Endothelial cell of umbilical vein (primary cell): ENCODE measurements around the gene PTH1R. TPM values are rescaled to one million over a fixed set of nuclear protein-coding genes. Genes with fewer than 3 reads are reported as not detected.

ENCODE experiments used
- BruUV-seq: library from RNA; stranded (reverse); fragments of 400-500 nt; replicated peaks from 2 replicates; lab custom pipeline; 2021; lab: Mats Ljungman, UMichigan
- CTCF ChIA-PET: fragments of 300-600, 350-600 bp; sonication (Branson Sonifier 250); formaldehyde crosslinking; loops from one replicate; lab custom pipeline; 2021; ENCODE audit warnings: antibody characterized with exemption, inconsistent platforms; lab: Charles Lee
- POLR2A ChIA-PET: fragments of 300-600, 350-600 bp; sonication (Branson Sonifier 250); formaldehyde crosslinking; loops from one replicate; lab custom pipeline; 2021; ENCODE audit warnings: antibody characterized with exemption, inconsistent platforms; lab: Charles Lee
- DNase-seq: peaks from one replicate; pipeline ENCODE4 v3.0.0-alpha.2; 2011; ENCODE audit warnings: low read depth, low spot score
- FAIRE-seq: peaks from 2 replicates; lab custom pipeline; 2011; peaks lifted over from hg19 to GRCh38; lab: Jason Lieb, UNC
- H2AFZ ChIP-seq: 2 replicates; pipeline ENCODE4 v1.6.0; 2012; ENCODE audit warnings: low read depth, low read length, control low read depth, inconsistent platforms
- H3K27ac ChIP-seq: 2 replicates; pipeline ENCODE4 v1.5.1; 2011; ENCODE audit warnings: low read depth, mild to moderate bottlenecking, control low read depth, low read length, moderate library complexity; ENCODE audit not compliant: insufficient read depth
- H3K27me3 ChIP-seq, 2 experiments: 2 replicates each; pipeline versions ENCODE4 v1.6.0 to v1.6.1; 2011; ENCODE audit warnings: low read length in 2 of 2, mixed read lengths in 1 of 2; ENCODE audit not compliant: control insufficient read depth in 2 of 2, insufficient read depth in 2 of 2
- H3K36me3 ChIP-seq, 2 experiments: 2 replicates in 1 of 2; 3 replicates in 1 of 2; pipeline ENCODE4 v1.5.1; 2011; ENCODE audit warnings: low read length in 2 of 2, mild to moderate bottlenecking in 1 of 2, moderate library complexity in 1 of 2; ENCODE audit not compliant: control insufficient read depth in 2 of 2, insufficient read depth in 2 of 2; ENCODE audit errors: extremely low read depth in 1 of 2
- H3K4me1 ChIP-seq: 3 replicates; pipeline ENCODE4 v1.5.1; 2011; ENCODE audit warnings: mild to moderate bottlenecking, low read length; ENCODE audit not compliant: control insufficient read depth, insufficient read depth; ENCODE audit errors: extremely low read depth
- H3K4me2 ChIP-seq: 2 replicates; pipeline ENCODE4 v1.6.1; 2011; ENCODE audit warnings: low read length, control low read depth, mixed read lengths; ENCODE audit not compliant: insufficient read depth
- H3K4me3 ChIP-seq, 3 experiments: fragments of 200-600 bp in 1 of 3; sonication (generic), shearing (Covaris generic) in 1 of 3; replicated peaks in 1 of 3; 2 replicates each; pipeline ENCODE4 v1.5.1; 2011 to 2016; ENCODE audit warnings: control low read depth in 3 of 3, low read length in 3 of 3, mild to moderate bottlenecking in 2 of 3, inconsistent platforms in 1 of 3, low read depth in 1 of 3, moderate library complexity in 1 of 3; ENCODE audit not compliant: insufficient read depth in 1 of 3
- H3K79me2 ChIP-seq: 2 replicates; pipeline ENCODE4 v1.6.0; 2012; ENCODE audit warnings: low read length, inconsistent platforms; ENCODE audit not compliant: control insufficient read depth, insufficient read depth
- H3K9ac ChIP-seq: replicated peaks from 2 replicates; pipeline ENCODE3; 2011; ENCODE audit warnings: low read length, control low read depth; ENCODE audit not compliant: insufficient read depth; ENCODE audit errors: extremely low read depth
- H3K9me1 ChIP-seq: replicated peaks from 3 replicates; pipeline ENCODE4 v1.6.0; 2011; ENCODE audit warnings: mild to moderate bottlenecking, low read length; ENCODE audit not compliant: control insufficient read depth, insufficient read depth; ENCODE audit errors: extremely low read depth
- H3K9me3 ChIP-seq: replicated peaks from 2 replicates; pipeline ENCODE4 v1.5.1; 2012; ENCODE audit warnings: low read length, inconsistent platforms; ENCODE audit not compliant: control insufficient read depth, insufficient read depth
- H4K20me1 ChIP-seq: replicated peaks from 2 replicates; pipeline ENCODE3; 2011; ENCODE audit warnings: mild to moderate bottlenecking, low read length; ENCODE audit not compliant: control insufficient read depth, insufficient read depth; ENCODE audit errors: extremely low read depth
- EZH2 ChIP-seq: IDR thresholded peaks from 2 replicates; pipeline ENCODE4 v1.6.1; 2012; ENCODE audit warnings: borderline replicate concordance, low read depth, mild to moderate bottlenecking, moderate library complexity, low read length, inconsistent platforms; ENCODE audit not compliant: severe bottlenecking
- FOS ChIP-seq: IDR thresholded peaks from 2 replicates; pipeline ENCODE4 v1.6.1; 2011; ENCODE audit warnings: mild to moderate bottlenecking, low read length, moderate library complexity, borderline replicate concordance; ENCODE audit not compliant: insufficient read depth
- GATA2 ChIP-seq: IDR thresholded peaks from 2 replicates; pipeline ENCODE4 v1.7.0; 2011; ENCODE audit warnings: low read depth, mild to moderate bottlenecking, moderate library complexity, mixed read lengths, low read length; ENCODE audit not compliant: insufficient read length, insufficient read depth
- JUN ChIP-seq: IDR thresholded peaks from 2 replicates; pipeline ENCODE4 v1.6.1; 2011; ENCODE audit warnings: borderline replicate concordance, low read depth; ENCODE audit not compliant: insufficient read length, insufficient read depth
- MYC ChIP-seq: IDR thresholded peaks from one replicate; pipeline ENCODE4 v1.6.1; 2011; ENCODE audit warnings: mild to moderate bottlenecking, low read depth, low read length
- POLR2A ChIP-seq: IDR thresholded peaks from 2 replicates; pipeline ENCODE4 v1.6.1; 2012; ENCODE audit warnings: low read depth, mild to moderate bottlenecking, control low read depth, low read length
- POLR2AphosphoS5 ChIP-seq: IDR thresholded peaks from 2 replicates; pipeline ENCODE4 v1.6.1; 2012; ENCODE audit warnings: low read depth, mild to moderate bottlenecking, control low read depth, low read length, moderate library complexity; ENCODE audit not compliant: insufficient read depth
- dilution Hi-C: fragments of 300-500 bp; cut with MboI; formaldehyde crosslinking; loops from one replicate; pipeline ENCODE4 v1.15.0; 2019; ENCODE audit warnings: low sequenced_read_pairs; ENCODE audit not compliant: extremely low pct_ligation_motif_present
- intact Hi-C: fragments of 100-400 bp; cut with micrococcal nuclease; formaldehyde crosslinking; loops from one replicate; pipeline ENCODE4 v1.10.0; 2022
- polyA plus RNA-seq, 4 experiments: library from polyadenylated mRNA; depleted of rRNA in 3 of 4; stranded (reverse) in 3 of 4; unstranded in 1 of 4; fragments of >200 nt; gene quantifications; 2 replicates each; pipeline versions ENCODE4 v1.2.1 to v1.2.3, GENCODE V29; 2011 to 2012; ENCODE audit warnings: missing spikeins in 1 of 4
- total RNA-seq: library from RNA; stranded (reverse); gene quantifications from 2 replicates; pipeline ENCODE4 v1.2.3, GENCODE V29; 2021
- TF ChIP-seq, protein P1 (sequence below): IDR thresholded peaks from 2 replicates; pipeline ENCODE4 v1.6.1; 2011; ENCODE audit not compliant: insufficient read depth, insufficient read length
- TF ChIP-seq, protein P2 (sequence below), 2 donors: IDR thresholded peaks; 1 replicate in 1 of 2; 2 replicates in 1 of 2; pipeline ENCODE4 v1.5.1; 2011; ENCODE audit warnings: low read length in 2 of 2, mild to moderate bottlenecking in 2 of 2, moderate library complexity in 2 of 2, control low read depth in 1 of 2, inconsistent platforms in 1 of 2, low read depth in 1 of 2; ENCODE audit not compliant: insufficient read depth in 1 of 2; ENCODE audit errors: extremely low read depth in 1 of 2

The PTH1R gene
- total and polyA plus RNA-seq, 2 donors (not counting 3 experiments of a cell fraction or from before 2014, with no cell fraction given), result 0.08 to 0.46 TPM

DNA sequence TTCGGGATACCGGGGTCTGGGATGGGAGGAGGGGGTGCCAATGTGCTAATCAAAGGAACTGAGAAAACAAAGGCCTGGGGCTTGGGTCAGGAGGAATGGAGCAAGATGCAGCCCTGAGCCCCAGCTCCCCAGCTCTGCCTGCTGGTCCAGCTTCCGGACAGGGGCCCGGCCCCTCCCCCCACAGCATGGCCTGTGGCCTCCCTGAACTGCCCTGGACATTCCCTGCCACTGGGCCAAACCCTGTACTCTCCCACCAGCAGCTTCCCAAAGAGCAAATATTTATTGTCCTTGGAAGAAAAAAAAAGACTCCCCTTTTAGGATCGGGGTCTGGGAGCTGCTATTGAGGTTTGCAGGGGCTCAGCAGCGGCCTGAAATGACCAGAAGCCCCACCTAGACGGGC, 8.6 kb upstream of the PTH1R start:
- FAIRE-seq (no peak), DNase-seq (no peak)
- dilution Hi-C loops (no loop called here), intact Hi-C loops (loop anchor here (5.0 kb wide), 1 partner anchor 503 kb away; no protein-coding TSS in a partner anchor)
- Histone ChIP-seq H3K9me3 (no peaks in the 10 kb centered on the region), H3K27ac (no peak overlapping the region), H3K27me3 (peaks cover 0 to 4% of the 10 kb centered on the region in 2 experiments), H3K36me3 (no peaks in the 10 kb centered on the region), H3K4me2 (no peak overlapping the region), H3K4me3 (no peak overlapping the region), H3K9me1 (no peaks in the 10 kb centered on the region), H3K79me2 (no peaks in the 10 kb centered on the region), H4K20me1 (no peaks in the 10 kb centered on the region), H3K9ac (no peak overlapping the region), H2AFZ (no peak overlapping the region), H3K4me1 (no peaks in the 10 kb centered on the region)
- CTCF ChIA-PET, result interaction anchor here (1.1 to 4.2 kb wide), 2 partner anchors 9 to 40 kb away, joined by 5 to 55 read pairs; no protein-coding TSS in a partner anchor
- no peak for TF ChIP-seq MYC
- no peak for TF ChIP-seq EZH2
- TF ChIP-seq GATA2, result no peak
- TF ChIP-seq, protein P1, sequence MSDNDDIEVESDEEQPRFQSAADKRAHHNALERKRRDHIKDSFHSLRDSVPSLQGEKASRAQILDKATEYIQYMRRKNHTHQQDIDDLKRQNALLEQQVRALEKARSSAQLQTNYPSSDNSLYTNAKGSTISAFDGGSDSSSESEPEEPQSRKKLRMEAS, result no peak
- TF ChIP-seq, protein P2, sequence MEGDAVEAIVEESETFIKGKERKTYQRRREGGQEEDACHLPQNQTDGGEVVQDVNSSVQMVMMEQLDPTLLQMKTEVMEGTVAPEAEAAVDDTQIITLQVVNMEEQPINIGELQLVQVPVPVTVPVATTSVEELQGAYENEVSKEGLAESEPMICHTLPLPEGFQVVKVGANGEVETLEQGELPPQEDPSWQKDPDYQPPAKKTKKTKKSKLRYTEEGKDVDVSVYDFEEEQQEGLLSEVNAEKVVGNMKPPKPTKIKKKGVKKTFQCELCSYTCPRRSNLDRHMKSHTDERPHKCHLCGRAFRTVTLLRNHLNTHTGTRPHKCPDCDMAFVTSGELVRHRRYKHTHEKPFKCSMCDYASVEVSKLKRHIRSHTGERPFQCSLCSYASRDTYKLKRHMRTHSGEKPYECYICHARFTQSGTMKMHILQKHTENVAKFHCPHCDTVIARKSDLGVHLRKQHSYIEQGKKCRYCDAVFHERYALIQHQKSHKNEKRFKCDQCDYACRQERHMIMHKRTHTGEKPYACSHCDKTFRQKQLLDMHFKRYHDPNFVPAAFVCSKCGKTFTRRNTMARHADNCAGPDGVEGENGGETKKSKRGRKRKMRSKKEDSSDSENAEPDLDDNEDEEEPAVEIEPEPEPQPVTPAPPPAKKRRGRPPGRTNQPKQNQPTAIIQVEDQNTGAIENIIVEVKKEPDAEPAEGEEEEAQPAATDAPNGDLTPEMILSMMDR (IDR thresholded peaks at IDR 0.05; ENCODE audit: extremely low read depth in 1 of 2, insufficient read depth in 1 of 2, low read depth in 1 of 2, low read length in 2 of 2), result no peak
- TF ChIP-seq JUN, result no peak
- TF ChIP-seq POLR2A, result no peak
- TF ChIP-seq POLR2AphosphoS5, result no peak
- TF ChIP-seq FOS, result no peak
- POLR2A ChIA-PET, result no interaction called here
- BruUV-seq, result no TSS peak
